ENCODE results near the gene SLC37A1. TPM values are rescaled to one million over a fixed set of nuclear protein-coding genes. Genes with fewer than 3 reads are reported as not detected.

The SLC37A1 gene
- total RNA-seq, 1 donor from 2014 or later: 24.8 TPM

- H3K9me3 Mint-ChIP-seq: no peaks in the 10 kb centered on the region
- no peak for TF ChIP-seq CTCF (conservative IDR thresholded peaks at IDR 0.05)
- peaks cover 59% of the 10 kb centered on the region for H3K4me1 Mint-ChIP-seq (ENCODE audit: unreplicated experiment)
Measured at GRCh38 chr21:42521805-42522204, 8.2 kb downstream of the SLC37A1 start.

GRCh38 chr21:42522271-42522670, 8.6 kb downstream of the SLC37A1 start:
- Mint-ChIP-seq H3K27me3 (no peaks in the 10 kb centered on the region), H3K27ac (no peak overlapping the region), H3K36me3 (peaks cover 9% of the 10 kb centered on the region), H3K9me3 (no peaks in the 10 kb centered on the region), H3K4me1 (ENCODE audit: unreplicated experiment) (peaks cover 57% of the 10 kb centered on the region), H3K4me3 (no peak overlapping the region)
- DNase-seq (ENCODE audit: extremely low spot score, unreplicated experiment): no peak
- no peak for TF ChIP-seq CTCF (conservative IDR thresholded peaks at IDR 0.05)

More at GRCh38 chr21:42521805-42522204, 8.2 kb downstream of the SLC37A1 start:
- H3K36me3 Mint-ChIP-seq: peaks cover 13% of the 10 kb centered on the region
- no peak overlapping the region for H3K27ac Mint-ChIP-seq
- no peak for DNase-seq (ENCODE audit: extremely low spot score, unreplicated experiment)
- no peaks in the 10 kb centered on the region for H3K27me3 Mint-ChIP-seq
- H3K4me3 Mint-ChIP-seq: no peak overlapping the region

GRCh38 chr21:42522771-42523170, 9.1 kb downstream of the SLC37A1 start:
- Mint-ChIP-seq H3K9me3 (no peaks in the 10 kb centered on the region), H3K27me3 (no peaks in the 10 kb centered on the region), H3K4me3 (no peak overlapping the region), H3K4me1 (ENCODE audit: unreplicated experiment) (peaks cover 57% of the 10 kb centered on the region), H3K36me3 (peaks cover 9% of the 10 kb centered on the region), H3K27ac (no peak overlapping the region)
- no peak for TF ChIP-seq CTCF (conservative IDR thresholded peaks at IDR 0.05)
- no peak for DNase-seq (ENCODE audit: extremely low spot score, unreplicated experiment)

- Mint-ChIP-seq H3K27me3 (no peaks in the 10 kb centered on the region), H3K4me1 (ENCODE audit: unreplicated experiment) (peaks cover 57% of the 10 kb centered on the region), H3K36me3 (peaks cover 9% of the 10 kb centered on the region), H3K27ac (no peak overlapping the region), H3K4me3 (no peak overlapping the region), H3K9me3 (no peaks in the 10 kb centered on the region)
- DNase-seq (ENCODE audit: extremely low spot score, unreplicated experiment): no peak
- TF ChIP-seq CTCF (conservative IDR thresholded peaks at IDR 0.05): no peak
Measured at GRCh38 chr21:42523211-42523610, 9.6 kb downstream of the SLC37A1 start.

- no peak for TF ChIP-seq CTCF (conservative IDR thresholded peaks at IDR 0.05)
- Mint-ChIP-seq H3K4me1 (ENCODE audit: unreplicated experiment) (peaks cover 52% of the 10 kb centered on the region), H3K9me3 (no peaks in the 10 kb centered on the region), H3K4me3 (peak overlapping the region; percentile 84), H3K27ac (peak overlapping the region; percentile 97), H3K36me3 (peaks cover 9% of the 10 kb centered on the region), H3K27me3 (no peaks in the 10 kb centered on the region)
- DNase-seq (ENCODE audit: extremely low spot score, unreplicated experiment): no peak
Measured at GRCh38 chr21:42523941-42524340, 10.3 kb downstream of the SLC37A1 start.

All from type B pancreatic cell (in vitro differentiated cells).